Measurements from ENCODE around the gene FHL1.

FHL1 gene

DNA sequence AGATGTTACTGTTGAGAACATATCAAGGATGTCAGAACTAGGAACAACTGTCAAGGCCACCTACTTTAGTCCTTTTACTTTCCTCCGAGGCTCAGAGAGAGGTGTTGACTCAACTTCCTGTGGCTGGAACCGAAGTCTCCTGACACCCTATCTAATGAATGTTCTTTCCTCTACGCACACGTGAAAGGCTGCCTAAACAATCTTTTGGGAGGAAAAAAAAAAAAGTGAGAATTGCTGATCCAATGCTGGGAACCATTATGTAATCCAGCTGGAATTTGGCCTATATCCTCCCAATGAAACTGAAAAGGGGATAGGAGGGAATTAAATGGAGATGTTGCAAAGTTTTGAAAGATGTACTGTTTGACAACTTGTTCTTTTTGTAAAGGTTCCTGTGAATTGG, 112.2 kb downstream of the FHL1 start:
- TF ChIP-seq, protein P1, sequence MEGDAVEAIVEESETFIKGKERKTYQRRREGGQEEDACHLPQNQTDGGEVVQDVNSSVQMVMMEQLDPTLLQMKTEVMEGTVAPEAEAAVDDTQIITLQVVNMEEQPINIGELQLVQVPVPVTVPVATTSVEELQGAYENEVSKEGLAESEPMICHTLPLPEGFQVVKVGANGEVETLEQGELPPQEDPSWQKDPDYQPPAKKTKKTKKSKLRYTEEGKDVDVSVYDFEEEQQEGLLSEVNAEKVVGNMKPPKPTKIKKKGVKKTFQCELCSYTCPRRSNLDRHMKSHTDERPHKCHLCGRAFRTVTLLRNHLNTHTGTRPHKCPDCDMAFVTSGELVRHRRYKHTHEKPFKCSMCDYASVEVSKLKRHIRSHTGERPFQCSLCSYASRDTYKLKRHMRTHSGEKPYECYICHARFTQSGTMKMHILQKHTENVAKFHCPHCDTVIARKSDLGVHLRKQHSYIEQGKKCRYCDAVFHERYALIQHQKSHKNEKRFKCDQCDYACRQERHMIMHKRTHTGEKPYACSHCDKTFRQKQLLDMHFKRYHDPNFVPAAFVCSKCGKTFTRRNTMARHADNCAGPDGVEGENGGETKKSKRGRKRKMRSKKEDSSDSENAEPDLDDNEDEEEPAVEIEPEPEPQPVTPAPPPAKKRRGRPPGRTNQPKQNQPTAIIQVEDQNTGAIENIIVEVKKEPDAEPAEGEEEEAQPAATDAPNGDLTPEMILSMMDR (IDR thresholded peaks at IDR 0.05; ENCODE audit: low read depth, low read length) = no peak
- in situ Hi-C loops (cut with HindIII; ENCODE audit: low sequenced_read_pairs) = no loop called here
- H3K4me3 ChIP-seq (ENCODE audit: low read depth, low read length) = no peak overlapping the region
- DNase-seq (ENCODE audit: low read depth, low spot score) = peak; percentile 57

DNA sequence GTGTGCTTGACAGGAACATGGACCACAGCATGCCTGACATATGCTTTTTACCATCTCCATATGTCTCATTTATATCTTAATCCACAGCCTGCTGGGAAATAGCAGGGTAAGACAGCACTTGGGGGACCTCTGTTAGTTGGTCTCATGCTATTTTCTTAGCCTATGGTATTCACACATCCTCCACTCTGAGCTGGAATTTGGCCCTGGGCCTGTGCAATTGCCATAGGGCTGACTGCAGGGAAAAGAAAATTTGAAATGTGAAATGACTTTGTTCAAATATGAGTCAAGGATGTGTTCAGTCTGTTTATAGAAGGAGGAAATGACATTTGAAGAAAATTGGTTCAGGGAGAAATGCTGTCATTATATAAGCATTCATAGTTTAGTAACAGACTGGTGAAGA, 113.4 kb downstream of the FHL1 start:
- H3K4me3 ChIP-seq (ENCODE audit: low read depth, low read length) = no peak overlapping the region
- in situ Hi-C loops (cut with HindIII; ENCODE audit: low sequenced_read_pairs) = no loop called here
- peak; percentile 75 for DNase-seq (ENCODE audit: low read depth, low spot score)
- TF ChIP-seq, protein P1 (IDR thresholded peaks at IDR 0.05; ENCODE audit: low read depth, low read length) = no peak
